GM12878 (cell line): ENCODE measurements around the gene KHDRBS1. TPM values are rescaled to one million over a fixed set of nuclear protein-coding genes. Genes with fewer than 3 reads are reported as not detected.

ENCODE experiments used
- ATAC-seq: fragments of 200-7000 bp; cut with Tn5 transposase; 3 replicates; pipeline ENCODE4 v1.9.1; 2020; ENCODE audit warnings: mild to moderate bottlenecking, moderate library complexity
- BruUV-seq: library from RNA; stranded (reverse); fragments of 400-500 nt; replicated peaks from 2 replicates; lab custom pipeline; 2021; lab: Mats Ljungman, UMichigan
- CTCF ChIA-PET: fragments of 300-600 bp; sonication (Branson Sonifier 250); formaldehyde crosslinking; extraction: SDS; loops from one replicate; lab custom pipeline; 2021; ENCODE audit warnings: inconsistent platforms; lab: Yijun Ruan, JAX
- POLR2A ChIA-PET: fragments of 350-600 bp; formaldehyde crosslinking; extraction: SDS; loops from one replicate; lab custom pipeline; 2021; ENCODE audit warnings: inconsistent platforms; lab: Charles Lee
- RAD21 ChIA-PET: fragments of 300-600 bp; sonication (Branson Sonifier 250); formaldehyde crosslinking; loops from one replicate; lab custom pipeline; 2023; ENCODE audit warnings: antibody characterized with exemption; ENCODE audit not compliant: unreplicated experiment; lab: Charles Lee
- SMC1A ChIA-PET: fragments of 300-600 bp; sonication (Branson Sonifier 250); formaldehyde crosslinking; loops from one replicate; lab custom pipeline; 2023; ENCODE audit not compliant: unreplicated experiment, uncharacterized antibody; lab: Charles Lee
- DNase-seq: peaks from one replicate; pipeline ENCODE4 v3.0.0-alpha.2; 2011; ENCODE audit warnings: low read depth, low spot score
- FAIRE-seq: peaks from 3 replicates; lab custom pipeline; 2011; peaks lifted over from hg19 to GRCh38; lab: Jason Lieb, UNC
- H2AFZ ChIP-seq: 2 replicates; pipeline ENCODE4 v1.6.0; 2011; ENCODE audit warnings: low read depth, low read length, control low read depth; ENCODE audit not compliant: control insufficient read depth
- H3K27ac ChIP-seq: 2 replicates; pipeline ENCODE4 v1.5.1; 2011; ENCODE audit warnings: control low read depth; ENCODE audit not compliant: control insufficient read depth, insufficient read depth
- H3K27me3 ChIP-seq, 2 experiments: replicated peaks in 1 of 2; 2 replicates each; pipeline versions ENCODE4 v1.6.0 to v1.6.1; 2011; ENCODE audit warnings: low read length in 1 of 2; ENCODE audit not compliant: control insufficient read depth in 2 of 2, insufficient read depth in 2 of 2
- H3K36me3 ChIP-seq, 2 experiments: 2 replicates each; pipeline ENCODE4 v1.5.1; 2011; ENCODE audit warnings: low read length in 1 of 2; ENCODE audit not compliant: control insufficient read depth in 2 of 2, insufficient read depth in 2 of 2
- H3K4me1 ChIP-seq: 2 replicates; pipeline ENCODE4 v1.6.1; 2011; ENCODE audit warnings: mild to moderate bottlenecking, low read length, moderate library complexity, mixed read lengths; ENCODE audit not compliant: control insufficient read depth, insufficient read depth
- H3K4me2 ChIP-seq: 2 replicates; pipeline ENCODE4 v1.6.0; 2011; ENCODE audit warnings: control low read depth; ENCODE audit not compliant: control insufficient read depth, insufficient read depth
- H3K4me3 ChIP-seq: fragments of 200-600 bp; sonication (generic); 2 replicates; pipeline ENCODE4 v1.5.1; 2016
- H3K79me2 ChIP-seq: 2 replicates; pipeline ENCODE4 v1.6.0; 2011; ENCODE audit warnings: low read length; ENCODE audit not compliant: control insufficient read depth, insufficient read depth
- H3K9ac ChIP-seq: 2 replicates; pipeline ENCODE4 v1.8.0; 2011; ENCODE audit warnings: low read length, control low read depth, mixed read lengths; ENCODE audit not compliant: control insufficient read depth, insufficient read depth
- H3K9me3 ChIP-seq: replicated peaks from 3 replicates; pipeline ENCODE4 v1.5.1; 2011; ENCODE audit warnings: mild to moderate bottlenecking, low read length; ENCODE audit not compliant: control insufficient read depth, insufficient read depth
- H4K20me1 ChIP-seq: 2 replicates; pipeline ENCODE4 v1.6.0; 2011; ENCODE audit not compliant: control insufficient read depth, insufficient read depth
- CEBPB ChIP-seq, 2 experiments: fragments of 150-350 bp in 1 of 2; IDR thresholded peaks; 2 replicates each; pipeline ENCODE4 v1.6.1; 2012 to 2014; ENCODE audit warnings: low read depth in 2 of 2, low read length in 2 of 2, borderline replicate concordance in 1 of 2, inconsistent platforms in 1 of 2
- CREM ChIP-seq: IDR thresholded peaks from 2 replicates; pipeline ENCODE4 v1.6.1; 2014; ENCODE audit warnings: antibody characterized with exemption, low read depth
- GABPA ChIP-seq: IDR thresholded peaks from 2 replicates; pipeline ENCODE4 v1.6.1; 2014; ENCODE audit warnings: antibody characterized with exemption, low read depth, mild to moderate bottlenecking, inconsistent platforms
- KDM1A ChIP-seq: fragments of 200-600 bp; sonication (generic); IDR thresholded peaks from 2 replicates; pipeline ENCODE4 v1.6.1; 2016; ENCODE audit warnings: borderline replicate concordance
- MEF2B ChIP-seq: fragments of 450-650 bp; IDR thresholded peaks from 2 replicates; pipeline ENCODE4 v1.6.1; 2018; ENCODE audit warnings: mild to moderate bottlenecking, moderate library complexity; ENCODE audit not compliant: partially characterized antibody, poor library complexity, severe bottlenecking
- MYB ChIP-seq: fragments of 150-350 bp; IDR thresholded peaks from 2 replicates; pipeline ENCODE4 v1.6.1; 2014; ENCODE audit warnings: mild to moderate bottlenecking, low read depth, low read length, borderline replicate concordance
- NRF1 ChIP-seq: conservative IDR thresholded peaks from 2 replicates; pipeline ENCODE4 v1.6.1; 2011; ENCODE audit warnings: mild to moderate bottlenecking, low read depth, low read length, improper control_type of control experiment
- SIX5 ChIP-seq: IDR thresholded peaks from 2 replicates; pipeline ENCODE4 v1.6.1; 2011; ENCODE audit warnings: mild to moderate bottlenecking, low read depth, low read length, moderate library complexity; ENCODE audit not compliant: severe bottlenecking
- SMAD1 ChIP-seq: fragments of 450-650 bp; IDR thresholded peaks from 2 replicates; pipeline ENCODE4 v1.6.1; 2018; ENCODE audit warnings: mild to moderate bottlenecking, low read depth; ENCODE audit not compliant: partially characterized antibody
- SUPT20H ChIP-seq: IDR thresholded peaks from 2 replicates; pipeline ENCODE4 v1.6.1; 2011; ENCODE audit warnings: low read depth, mild to moderate bottlenecking, low read length, moderate library complexity, borderline replicate concordance; ENCODE audit not compliant: control insufficient read depth
- TAF1 ChIP-seq: IDR thresholded peaks from 2 replicates; pipeline ENCODE4 v1.6.1; 2011; ENCODE audit warnings: mild to moderate bottlenecking, low read depth, low read length, borderline replicate concordance
- TCF12 ChIP-seq: IDR thresholded peaks from 2 replicates; pipeline ENCODE4 v1.6.1; 2011; ENCODE audit warnings: low read depth, mild to moderate bottlenecking, low read length
- ZNF207 ChIP-seq: fragments of 450-650 bp; IDR thresholded peaks from 2 replicates; pipeline ENCODE4 v1.6.1; 2014; ENCODE audit warnings: antibody characterized with exemption, mild to moderate bottlenecking, borderline replicate concordance
- ZNF217 ChIP-seq: fragments of 450-650 bp; IDR thresholded peaks from 2 replicates; pipeline ENCODE4 v1.6.1; 2017; ENCODE audit warnings: antibody characterized with exemption, mild to moderate bottlenecking
- ZZZ3 ChIP-seq: IDR thresholded peaks from 2 replicates; pipeline ENCODE4 v1.6.1; 2011; ENCODE audit warnings: low read depth; ENCODE audit not compliant: control insufficient read depth, insufficient read length
- WGBS: methylation state at CpG from one replicate; pipeline ENCODE4 v1.1.6; 2016; ENCODE audit warnings: low lambda C conversion rate; ENCODE audit not compliant: insufficient replicate concordance, insufficient coverage; ENCODE audit errors: missing lambda C conversion rate; 5-methylcytosine and 5-hydroxymethylcytosine counted together
- in situ Hi-C: fragments of 300-500 bp; cut with MboI; formaldehyde crosslinking; loops from 9 replicates; pipeline ENCODE4 v1.14.3; 2018; ENCODE audit warnings: mixed read lengths
- intact Hi-C: fragments of 100-400 bp; cut with micrococcal nuclease; formaldehyde crosslinking; loops from one replicate; pipeline ENCODE4 v1.14.2; 2022; ENCODE audit not compliant: unreplicated experiment
- polyA plus RNA-seq, 11 experiments: library from polyadenylated mRNA; depleted of rRNA in 4 of 11; unstranded in 6 of 11; stranded (reverse) in 5 of 11; fragments of >200 nt; fragmentation: Nextera tagmentation in 4 of 11; fragmentation: Illumina TruSeq in 1 of 11; extraction: Ambion mirVana in 4 of 11; extraction: Trizol in 1 of 11; gene quantifications; 1 replicate in 1 of 11; 2 replicates in 10 of 11; pipeline versions ENCODE4 v1.2.1 to v1.2.3, GENCODE V29; 2011 to 2016; ENCODE audit warnings: inconsistent platforms in 2 of 11, missing spikeins in 2 of 11, low read depth in 1 of 11
- total RNA-seq, 4 experiments: library from RNA; depleted of rRNA in 3 of 4; stranded (reverse); fragments of >200 nt in 3 of 4; fragmentation: Illumina TruSeq in 1 of 4; extraction: Trizol in 1 of 4; gene quantifications; 2 replicates each; pipeline versions ENCODE4 v1.2.1 to v1.2.3, GENCODE V29; 2013 to 2021
- TF ChIP-seq, protein P1 (sequence below): fragments of 450-650 bp; IDR thresholded peaks from 2 replicates; pipeline ENCODE4 v1.6.1; 2016; ENCODE audit warnings: mild to moderate bottlenecking
- TF ChIP-seq, protein P2 (sequence below): fragments of 450-650 bp; IDR thresholded peaks from 2 replicates; pipeline ENCODE4 v1.6.1; 2016; ENCODE audit warnings: mild to moderate bottlenecking
- TF ChIP-seq, protein P3 (sequence below): IDR thresholded peaks from 2 replicates; pipeline ENCODE4 v1.6.1; 2012; ENCODE audit warnings: low read length, inconsistent platforms

The KHDRBS1 gene
- total and polyA plus RNA-seq, 10 of the 15 experiments (the other 5 are each of a cell fraction or from before 2014, with no cell fraction given), result 42.5 to 204 (median 96.0) TPM

DNA sequence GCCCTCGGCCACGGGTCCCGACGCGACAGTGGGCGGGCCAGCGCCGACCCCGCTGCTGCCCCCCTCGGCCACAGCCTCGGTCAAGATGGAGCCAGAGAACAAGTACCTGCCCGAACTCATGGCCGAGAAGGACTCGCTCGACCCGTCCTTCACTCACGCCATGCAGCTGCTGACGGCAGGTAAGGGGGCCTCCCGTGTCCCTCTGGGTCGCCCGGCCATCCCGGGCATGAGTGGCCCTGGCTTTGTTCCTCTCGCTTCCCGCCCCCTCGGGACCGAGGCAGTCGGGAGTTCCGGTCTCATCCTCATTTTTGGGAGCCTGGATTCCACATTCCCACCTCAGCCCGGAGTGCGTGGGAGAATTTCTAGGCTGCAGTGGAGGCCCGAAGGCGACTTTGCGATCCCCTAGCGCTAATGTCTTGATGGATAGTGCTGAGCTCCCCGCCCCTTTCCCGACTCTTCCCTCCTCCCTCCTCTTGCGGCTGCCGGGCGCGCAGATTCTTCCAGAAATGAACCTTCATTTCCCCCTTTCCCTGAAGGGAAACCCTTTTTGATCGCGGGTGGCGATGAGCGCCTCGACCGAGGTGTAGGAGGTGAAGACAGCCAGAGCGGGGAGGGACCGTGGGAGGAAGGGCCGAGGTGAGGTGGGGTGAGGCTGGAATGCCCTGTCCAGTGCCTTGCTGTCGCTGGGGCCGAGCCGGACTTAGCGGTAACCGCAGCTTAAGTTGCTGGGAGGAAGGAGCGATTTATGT, 705 bp downstream of the KHDRBS1 start (continued):
- TF ChIP-seq, protein P1, sequence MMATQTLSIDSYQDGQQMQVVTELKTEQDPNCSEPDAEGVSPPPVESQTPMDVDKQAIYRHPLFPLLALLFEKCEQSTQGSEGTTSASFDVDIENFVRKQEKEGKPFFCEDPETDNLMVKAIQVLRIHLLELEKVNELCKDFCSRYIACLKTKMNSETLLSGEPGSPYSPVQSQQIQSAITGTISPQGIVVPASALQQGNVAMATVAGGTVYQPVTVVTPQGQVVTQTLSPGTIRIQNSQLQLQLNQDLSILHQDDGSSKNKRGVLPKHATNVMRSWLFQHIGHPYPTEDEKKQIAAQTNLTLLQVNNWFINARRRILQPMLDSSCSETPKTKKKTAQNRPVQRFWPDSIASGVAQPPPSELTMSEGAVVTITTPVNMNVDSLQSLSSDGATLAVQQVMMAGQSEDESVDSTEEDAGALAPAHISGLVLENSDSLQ, result 0 out of 2 replicates have a peak, but pooled peaks have one; percentile 3
- TF ChIP-seq ZNF217, result peak; percentile 11; the same call in 1 of the 2 replicates
- TF ChIP-seq TCF12, result 0 out of 2 replicates have a peak, but pooled peaks have one; percentile 17
- TF ChIP-seq SUPT20H, result no peak
- TF ChIP-seq, protein P2, sequence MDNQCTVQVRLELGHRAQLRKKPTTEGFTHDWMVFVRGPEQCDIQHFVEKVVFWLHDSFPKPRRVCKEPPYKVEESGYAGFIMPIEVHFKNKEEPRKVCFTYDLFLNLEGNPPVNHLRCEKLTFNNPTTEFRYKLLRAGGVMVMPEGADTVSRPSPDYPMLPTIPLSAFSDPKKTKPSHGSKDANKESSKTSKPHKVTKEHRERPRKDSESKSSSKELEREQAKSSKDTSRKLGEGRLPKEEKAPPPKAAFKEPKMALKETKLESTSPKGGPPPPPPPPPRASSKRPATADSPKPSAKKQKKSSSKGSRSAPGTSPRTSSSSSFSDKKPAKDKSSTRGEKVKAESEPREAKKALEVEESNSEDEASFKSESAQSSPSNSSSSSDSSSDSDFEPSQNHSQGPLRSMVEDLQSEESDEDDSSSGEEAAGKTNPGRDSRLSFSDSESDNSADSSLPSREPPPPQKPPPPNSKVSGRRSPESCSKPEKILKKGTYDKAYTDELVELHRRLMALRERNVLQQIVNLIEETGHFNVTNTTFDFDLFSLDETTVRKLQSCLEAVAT, result peak; percentile 68; the same call in 1 of the 2 replicates

DNA sequence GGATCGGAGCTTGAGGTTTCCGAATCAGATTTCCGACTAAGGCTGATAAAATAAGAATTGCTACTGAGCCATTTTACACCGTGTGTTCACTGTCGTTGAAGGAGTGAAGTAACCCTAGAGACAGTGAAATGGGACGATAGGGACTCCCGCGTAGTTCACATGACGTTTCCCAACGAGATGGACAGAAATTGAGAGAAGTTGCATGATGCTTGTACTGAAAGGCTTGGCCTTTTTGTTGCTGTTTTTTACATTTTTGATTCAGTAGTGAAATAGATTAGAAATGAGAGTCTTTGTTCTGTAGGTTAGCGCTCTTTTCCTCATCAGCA, 1.2 kb downstream of the KHDRBS1 start:
- H3K9ac ChIP-seq, result peak overlapping the region; percentile 99
- peak overlapping the region; percentile 77 for H3K4me2 ChIP-seq
- H3K4me1 ChIP-seq, result peaks cover 8% of the 10 kb centered on the region
- ATAC-seq, result peak; percentile 11
- no peak for FAIRE-seq
- ChIA-PET RAD21 (interaction anchor here (0.9 to 4.0 kb wide), 5 partner anchors 29 to 235 kb away, joined by 3 to 26 read pairs (median 5); partner anchors contain the start of gene TMEM39B), POLR2A (interaction anchor here (0.5 to 4.0 kb wide), 9 partner anchors 10 to 1333 kb away, joined by 3 to 25 read pairs (median 7); partner anchors contain the start of genes KPNA6 and TMEM39B), CTCF (interaction anchor here (0.7 to 2.3 kb wide), 8 partner anchors 9 to 94 kb away, joined by 3 to 12 read pairs (median 4); partner anchors contain the start of gene PTP4A2), SMC1A (interaction anchor here (0.7 to 1.9 kb wide), 7 partner anchors 10 to 444 kb away, joined by 3 to 6 read pairs (median 4); partner anchors contain the start of gene KPNA6)
- 1% methylated on average over 11 of the region's 11 CpGs for WGBS
- H3K27me3 ChIP-seq, result no peaks in the 10 kb centered on the region
- no TSS peak for BruUV-seq
- in situ Hi-C loops (no loop called here), intact Hi-C loops (loop anchor here (5.0 kb wide), 2 partner anchors 33 to 78 kb away; partner anchors contain the start of gene PTP4A2)
- H3K36me3 ChIP-seq, result peaks cover 0 to 6% of the 10 kb centered on the region in 2 experiments; a peak in 2 of 4 replicates
- H3K4me3 ChIP-seq, result peak overlapping the region; percentile 99
- peaks cover 63% of the 10 kb centered on the region for H3K79me2 ChIP-seq
- peak overlapping the region; percentile 94 for H3K27ac ChIP-seq
- H3K9me3 ChIP-seq, result peaks cover under 1% of the 10 kb centered on the region; the same call in 2 of the 3 replicates
- H2AFZ ChIP-seq, result no peak overlapping the region
- H4K20me1 ChIP-seq, result no peaks in the 10 kb centered on the region; the same call in 1 of the 2 replicates
- no peak for DNase-seq
- TF ChIP-seq SIX5 (no peak), SMAD1 (no peak), ZZZ3 (no peak), NRF1 (no peak), CEBPB (IDR thresholded peaks at IDR 0.05; ENCODE audit: borderline replicate concordance in 1 of 2, low read depth in 2 of 2, low read length in 2 of 2) (no peak), MYB (no peak), MEF2B (no peak), ZNF207 (no peak), TAF1 (0 out of 2 replicates have a peak, but pooled peaks have one; percentile 10), CREM (no peak), GABPA (no peak), KDM1A (no peak)
- TF ChIP-seq, protein P3, sequence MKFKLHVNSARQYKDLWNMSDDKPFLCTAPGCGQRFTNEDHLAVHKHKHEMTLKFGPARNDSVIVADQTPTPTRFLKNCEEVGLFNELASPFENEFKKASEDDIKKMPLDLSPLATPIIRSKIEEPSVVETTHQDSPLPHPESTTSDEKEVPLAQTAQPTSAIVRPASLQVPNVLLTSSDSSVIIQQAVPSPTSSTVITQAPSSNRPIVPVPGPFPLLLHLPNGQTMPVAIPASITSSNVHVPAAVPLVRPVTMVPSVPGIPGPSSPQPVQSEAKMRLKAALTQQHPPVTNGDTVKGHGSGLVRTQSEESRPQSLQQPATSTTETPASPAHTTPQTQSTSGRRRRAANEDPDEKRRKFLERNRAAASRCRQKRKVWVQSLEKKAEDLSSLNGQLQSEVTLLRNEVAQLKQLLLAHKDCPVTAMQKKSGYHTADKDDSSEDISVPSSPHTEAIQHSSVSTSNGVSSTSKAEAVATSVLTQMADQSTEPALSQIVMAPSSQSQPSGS, result 0 out of 2 replicates have a peak, but pooled peaks have one; percentile 7
